Hepatocyte (in vitro differentiated cells): ENCODE data around the gene HECW1. TPM values are rescaled to one million over a fixed set of nuclear protein-coding genes. Genes with fewer than 3 reads are reported as not detected.

ENCODE experiments used
- DNase-seq: peaks from one replicate; pipeline ENCODE4 v3.0.0-alpha.2; 2016; ENCODE audit warnings: low spot score
- H2AFZ ChIP-seq: fragments of 200-600 bp; sonication (generic); 2 replicates; pipeline ENCODE4 v1.6.0; 2016; ENCODE audit warnings: antibody characterized with exemption, mild to moderate bottlenecking
- H3K27ac ChIP-seq: fragments of 200-600 bp; sonication (generic); 2 replicates; pipeline ENCODE4 v1.5.1; 2016; ENCODE audit warnings: mild to moderate bottlenecking
- H3K27me3 ChIP-seq: fragments of 200-600 bp; sonication (generic); 2 replicates; pipeline ENCODE4 v1.6.1; 2016
- H3K36me3 ChIP-seq: fragments of 200-600 bp; sonication (generic); replicated peaks from 2 replicates; pipeline ENCODE4 v1.5.1; 2016; ENCODE audit warnings: low read depth; ENCODE audit not compliant: insufficient read depth
- H3K4me1 ChIP-seq: fragments of 200-600 bp; sonication (generic); 2 replicates; pipeline ENCODE4 v1.5.1; 2016; ENCODE audit warnings: mild to moderate bottlenecking, moderate library complexity; ENCODE audit not compliant: insufficient read depth
- H3K4me2 ChIP-seq: fragments of 200-600 bp; sonication (generic); 2 replicates; pipeline ENCODE4 v1.6.0; 2016
- H3K4me3 ChIP-seq: fragments of 200-600 bp; sonication (generic); 2 replicates; pipeline ENCODE4 v1.5.1; 2016; ENCODE audit warnings: mild to moderate bottlenecking
- H3K79me2 ChIP-seq: fragments of 200-600 bp; sonication (generic); 2 replicates; pipeline ENCODE4 v1.6.0; 2017; ENCODE audit warnings: mild to moderate bottlenecking
- H3K9me2 ChIP-seq: fragments of 200-600 bp; sonication (generic); replicated peaks from 2 replicates; pipeline ENCODE4 v1.6.0; 2017; ENCODE audit warnings: mild to moderate bottlenecking; ENCODE audit not compliant: insufficient read depth
- H3K9me3 ChIP-seq: fragments of 200-600 bp; sonication (generic); 2 replicates; pipeline ENCODE4 v1.5.1; 2016; ENCODE audit warnings: low read depth, mild to moderate bottlenecking
- H4K20me1 ChIP-seq: fragments of 200-600 bp; sonication (generic); 2 replicates; pipeline ENCODE4 v1.6.0; 2016; ENCODE audit warnings: mild to moderate bottlenecking; ENCODE audit not compliant: insufficient read depth, poor library complexity, severe bottlenecking
- EZH2 ChIP-seq: fragments of 200-600 bp; sonication (generic); IDR thresholded peaks from 2 replicates; pipeline ENCODE4 v1.6.1; 2016; ENCODE audit warnings: antibody characterized with exemption, mild to moderate bottlenecking, borderline replicate concordance
- EZH2phosphoT487 ChIP-seq: fragments of 200-600 bp; sonication (generic); IDR thresholded peaks from one replicate; pipeline ENCODE4 v1.6.1; 2018; ENCODE audit warnings: antibody characterized with exemption, mild to moderate bottlenecking, low read depth, moderate library complexity; ENCODE audit not compliant: unreplicated experiment, severe bottlenecking
- WGBS: methylation state at CpG from one replicate; pipeline ENCODE4 v1.1.6; 2016; ENCODE audit warnings: low lambda C conversion rate; ENCODE audit errors: missing lambda C conversion rate; 5-methylcytosine and 5-hydroxymethylcytosine counted together
- polyA plus RNA-seq: library from polyadenylated mRNA; unstranded; fragments of >200 nt; fragmentation: Nextera tagmentation; extraction: Ambion mirVana; gene quantifications from 2 replicates; pipeline ENCODE4 v1.2.1, GENCODE V29; 2016
- total RNA-seq: library from RNA; depleted of rRNA; stranded (reverse); fragments of >200 nt; gene quantifications from 2 replicates; pipeline ENCODE4 v1.2.3, GENCODE V29; 2014
- TF ChIP-seq, protein P1 (sequence below): fragments of 200-600 bp; sonication (generic); IDR thresholded peaks from 2 replicates; pipeline ENCODE4 v1.5.1; 2016; ENCODE audit warnings: antibody characterized with exemption, mild to moderate bottlenecking; ENCODE audit not compliant: poor library complexity

Gene HECW1
- total and polyA plus RNA-seq, 2 experiments from 2014 or later, result 1.5 to 7.6 TPM

GRCh38 chr7:43121973-43122372 lies 9.5 kb downstream of the HECW1 start:
- peaks cover 39% of the 10 kb centered on the region for H3K27me3 ChIP-seq
- 88% methylated on average over 6 of the region's 6 CpGs for WGBS
- H3K9me3 ChIP-seq, result no peaks in the 10 kb centered on the region
- no peaks in the 10 kb centered on the region for H3K9me2 ChIP-seq
- H3K4me1 ChIP-seq, result no peaks in the 10 kb centered on the region
- H4K20me1 ChIP-seq, result no peaks in the 10 kb centered on the region
- H3K4me3 ChIP-seq, result no peak overlapping the region
- no peaks in the 10 kb centered on the region for H3K36me3 ChIP-seq
- no peak overlapping the region for H2AFZ ChIP-seq
- TF ChIP-seq, protein P1, sequence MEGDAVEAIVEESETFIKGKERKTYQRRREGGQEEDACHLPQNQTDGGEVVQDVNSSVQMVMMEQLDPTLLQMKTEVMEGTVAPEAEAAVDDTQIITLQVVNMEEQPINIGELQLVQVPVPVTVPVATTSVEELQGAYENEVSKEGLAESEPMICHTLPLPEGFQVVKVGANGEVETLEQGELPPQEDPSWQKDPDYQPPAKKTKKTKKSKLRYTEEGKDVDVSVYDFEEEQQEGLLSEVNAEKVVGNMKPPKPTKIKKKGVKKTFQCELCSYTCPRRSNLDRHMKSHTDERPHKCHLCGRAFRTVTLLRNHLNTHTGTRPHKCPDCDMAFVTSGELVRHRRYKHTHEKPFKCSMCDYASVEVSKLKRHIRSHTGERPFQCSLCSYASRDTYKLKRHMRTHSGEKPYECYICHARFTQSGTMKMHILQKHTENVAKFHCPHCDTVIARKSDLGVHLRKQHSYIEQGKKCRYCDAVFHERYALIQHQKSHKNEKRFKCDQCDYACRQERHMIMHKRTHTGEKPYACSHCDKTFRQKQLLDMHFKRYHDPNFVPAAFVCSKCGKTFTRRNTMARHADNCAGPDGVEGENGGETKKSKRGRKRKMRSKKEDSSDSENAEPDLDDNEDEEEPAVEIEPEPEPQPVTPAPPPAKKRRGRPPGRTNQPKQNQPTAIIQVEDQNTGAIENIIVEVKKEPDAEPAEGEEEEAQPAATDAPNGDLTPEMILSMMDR, result no peak
- no peak for TF ChIP-seq EZH2phosphoT487
- TF ChIP-seq EZH2, result no peak
- H3K27ac ChIP-seq, result no peak overlapping the region
- no peak overlapping the region for H3K4me2 ChIP-seq
- H3K79me2 ChIP-seq, result no peaks in the 10 kb centered on the region
- DNase-seq, result no peak

DNA sequence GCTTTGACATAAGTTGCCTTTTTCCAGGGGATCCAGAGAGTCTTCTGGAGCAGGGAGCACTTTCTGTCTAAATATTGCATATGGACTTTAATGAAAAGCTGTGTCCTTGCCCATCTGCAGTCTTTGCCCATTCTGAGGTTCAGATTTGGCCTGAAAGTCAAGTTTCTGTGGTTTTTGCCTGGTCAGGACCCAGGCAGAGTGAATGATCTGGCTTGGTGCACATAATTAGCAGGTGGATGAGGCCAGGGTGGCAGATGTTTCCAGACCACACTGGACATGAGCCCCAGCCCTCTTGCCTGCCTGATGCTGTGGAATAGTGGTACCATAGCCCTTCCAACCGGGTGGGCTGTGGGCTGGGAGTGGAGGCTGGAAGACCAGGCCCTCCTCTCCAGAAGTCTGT lies 11.0 kb downstream of the HECW1 start:
- Histone ChIP-seq H3K9me2 (no peaks in the 10 kb centered on the region), H3K4me1 (no peaks in the 10 kb centered on the region), H3K4me3 (no peak overlapping the region), H3K9me3 (no peaks in the 10 kb centered on the region), H3K4me2 (no peak overlapping the region), H4K20me1 (no peaks in the 10 kb centered on the region), H3K27me3 (peaks cover 25% of the 10 kb centered on the region), H3K79me2 (no peaks in the 10 kb centered on the region), H2AFZ (no peak overlapping the region), H3K36me3 (no peaks in the 10 kb centered on the region), H3K27ac (no peak overlapping the region)
- WGBS, result 71% methylated on average over 1 of the region's 1 CpG
- DNase-seq, result no peak
- TF ChIP-seq EZH2 (no peak), EZH2phosphoT487 (no peak)
- TF ChIP-seq, protein P1, result no peak

DNA sequence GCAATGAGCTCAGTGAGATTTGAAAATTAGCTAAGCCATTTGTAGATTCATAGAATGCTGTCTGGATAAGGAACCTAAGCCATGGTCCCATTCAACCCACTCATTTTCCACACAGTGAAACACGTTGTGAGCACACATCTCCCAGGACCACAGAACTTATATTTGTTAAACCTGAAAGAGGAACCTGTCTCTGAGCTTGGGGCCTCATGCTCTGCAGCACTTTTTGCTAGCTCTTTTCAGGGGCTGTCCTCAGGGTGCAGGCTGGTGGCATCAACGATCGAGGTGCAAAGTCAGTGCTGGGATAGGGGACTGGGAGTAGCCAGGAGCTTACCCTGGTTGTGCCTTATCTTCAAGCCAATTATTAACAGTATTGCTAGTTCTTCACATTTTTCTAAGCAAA lies 11.9 kb downstream of the HECW1 start:
- H3K79me2 ChIP-seq, result no peaks in the 10 kb centered on the region
- peaks cover 16% of the 10 kb centered on the region for H3K27me3 ChIP-seq
- WGBS, result 70% methylated on average over 3 of the region's 3 CpGs
- H3K9me3 ChIP-seq, result no peaks in the 10 kb centered on the region
- no peaks in the 10 kb centered on the region for H4K20me1 ChIP-seq
- DNase-seq, result no peak
- H3K4me2 ChIP-seq, result no peak overlapping the region
- H3K27ac ChIP-seq, result no peak overlapping the region
- H3K4me1 ChIP-seq, result no peaks in the 10 kb centered on the region
- H2AFZ ChIP-seq, result no peak overlapping the region
- H3K9me2 ChIP-seq, result no peaks in the 10 kb centered on the region
- H3K36me3 ChIP-seq, result no peaks in the 10 kb centered on the region
- TF ChIP-seq, protein P1, result no peak
- TF ChIP-seq EZH2, result no peak
- no peak for TF ChIP-seq EZH2phosphoT487
- H3K4me3 ChIP-seq, result no peak overlapping the region

- no peak overlapping the region for H3K27ac ChIP-seq
- no peak overlapping the region for H3K4me3 ChIP-seq
- H3K79me2 ChIP-seq, result no peaks in the 10 kb centered on the region
- 93% methylated on average over 3 of the region's 3 CpGs for WGBS
- TF ChIP-seq, protein P1, result no peak
- TF ChIP-seq EZH2 (no peak), EZH2phosphoT487 (no peak)
- H3K9me3 ChIP-seq, result no peaks in the 10 kb centered on the region
- H4K20me1 ChIP-seq, result no peaks in the 10 kb centered on the region
- no peaks in the 10 kb centered on the region for H3K4me1 ChIP-seq
- no peaks in the 10 kb centered on the region for H3K36me3 ChIP-seq
- no peak overlapping the region for H3K4me2 ChIP-seq
- no peaks in the 10 kb centered on the region for H3K9me2 ChIP-seq
- no peak overlapping the region for H2AFZ ChIP-seq
- no peak for DNase-seq
- H3K27me3 ChIP-seq, result no peaks in the 10 kb centered on the region
Observed at GRCh38 chr7:43130347-43130746, 17.9 kb downstream of the HECW1 start.
